NCI-H524 treated with DMSO at 0.1 percent for 48 hours (cell line): ENCODE results near the gene DDI2.
A peak's percentile ranks its signal among the peaks of the same experiment; 100 is the strongest.
"Not testable (repeated sequence)": the region's sequence is repeated elsewhere in the genome, so short reads cannot be mapped to it uniquely, and the experiment has no call there.

Source experiments
- DNase-seq: peaks from one replicate; lab custom pipeline; 2025; lab: John Stamatoyannopoulos, UW

The DDI2 gene

GRCh38 chr1:15617173-15618076, at the start of gene DDI2:
TSS of gene DDI2 (plus strand) at chr1:15617458. CDS start at chr1:15617671, 213 bp downstream.
- peak; percentile 61 for DNase-seq

GRCh38 chr1:15568387-15569073, 48.7 kb upstream of the DDI2 start:
- no peak for DNase-seq

DNA sequence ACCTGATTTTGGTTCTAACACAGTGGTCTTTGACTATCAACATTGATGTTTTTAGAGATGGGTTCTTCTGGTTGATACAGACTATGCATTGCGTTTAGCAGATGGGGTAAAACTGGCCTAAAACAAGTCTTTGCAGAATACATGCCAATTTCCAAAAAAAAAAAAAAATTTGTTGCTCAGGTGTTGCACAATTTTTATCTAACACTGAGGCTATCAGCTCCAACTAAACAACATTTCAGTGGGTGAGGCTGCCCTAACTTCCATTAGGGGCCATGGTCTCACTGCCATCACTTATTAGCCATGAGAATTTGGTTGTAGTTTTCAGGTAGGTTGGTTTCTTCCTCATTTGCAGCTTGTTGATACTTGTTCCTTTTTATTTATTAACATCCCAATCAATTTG, 46.4 kb upstream of the DDI2 start:
- no peak for DNase-seq

DNA sequence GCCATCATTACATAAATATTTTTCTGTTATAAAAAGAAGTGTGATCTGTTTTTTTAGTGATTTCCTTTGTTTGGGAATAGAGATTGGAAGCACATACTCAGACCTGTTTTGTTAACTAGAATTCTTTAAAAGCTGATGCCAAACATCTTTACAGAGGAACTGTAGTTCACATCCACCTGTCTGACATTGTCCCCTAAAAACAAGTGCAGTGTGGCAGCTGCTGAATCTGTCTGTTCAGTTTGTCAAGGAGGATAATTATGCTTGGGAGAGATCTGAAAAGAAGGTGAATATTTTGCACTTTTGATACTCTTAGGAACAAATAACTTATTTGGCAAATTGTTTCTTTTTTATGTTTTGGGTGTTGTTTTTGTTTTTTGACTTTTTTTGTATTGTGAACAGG, 46.0 kb upstream of the DDI2 start:
- DNase-seq, result no peak

GRCh38 chr1:15573477-15573876, 43.8 kb upstream of the DDI2 start:
- no peak for DNase-seq

GRCh38 chr1:15574741-15575140, 42.5 kb upstream of the DDI2 start:
- DNase-seq, result no peak

GRCh38 chr1:15575549-15576150, 41.6 kb upstream of the DDI2 start:
- no peak for DNase-seq

DNA sequence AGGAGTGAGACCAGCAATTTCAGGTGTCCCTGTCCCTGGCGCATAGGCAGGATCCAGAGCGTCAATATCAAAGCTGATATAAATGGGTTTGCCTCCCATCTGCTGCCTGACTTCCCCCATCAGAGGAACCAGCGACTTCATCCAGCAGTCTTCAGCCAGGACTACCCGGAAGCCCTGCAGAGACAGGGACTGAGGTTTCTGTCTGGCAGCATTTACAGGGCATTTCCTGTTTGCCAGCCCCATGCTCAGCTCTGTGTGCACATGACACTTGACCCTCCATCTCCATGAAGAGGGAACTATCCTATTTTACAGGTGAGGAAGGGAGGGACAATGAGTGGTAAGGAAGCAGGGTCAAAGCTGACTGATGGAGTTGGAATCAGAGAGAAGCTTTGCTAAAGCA, 39.6 kb upstream of the DDI2 start:
- no peak for DNase-seq

GRCh38 chr1:15578921-15579682, 38.2 kb upstream of the DDI2 start:
- no peak for DNase-seq

GRCh38 chr1:15579683-15580047, 37.6 kb upstream of the DDI2 start:
- DNase-seq, result no peak

DNA sequence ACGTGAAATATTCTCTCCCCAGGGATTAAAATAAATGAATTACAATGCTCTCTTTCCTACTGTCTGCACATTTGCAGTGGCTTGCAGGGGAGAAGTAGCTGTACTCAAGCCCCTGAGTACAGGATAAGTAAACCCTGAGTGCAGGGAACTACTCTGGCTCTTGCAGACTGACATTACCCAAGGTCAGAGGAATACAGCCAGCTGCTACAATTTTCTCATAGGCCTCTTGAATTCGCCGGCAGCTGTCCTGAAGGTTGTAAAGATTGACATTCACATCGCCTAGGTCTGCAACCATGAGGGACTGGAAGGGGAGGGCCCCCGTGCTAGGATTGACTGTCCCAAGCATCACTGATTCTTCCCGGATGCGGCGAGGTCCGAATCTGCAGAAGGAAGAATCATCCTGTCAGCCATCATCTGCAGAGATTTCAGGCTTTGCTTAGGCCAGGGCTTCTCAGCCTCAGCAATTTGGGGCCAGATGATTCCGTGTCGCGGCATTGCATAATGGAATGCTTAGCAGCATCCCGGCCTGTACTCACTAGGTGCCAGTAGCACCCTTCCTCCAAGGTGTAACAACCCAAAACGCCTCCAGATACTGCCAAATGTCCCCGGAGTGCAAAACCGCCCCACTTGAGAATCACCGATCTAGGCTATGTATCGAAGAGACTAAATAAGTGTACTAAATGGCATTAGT, 34.1 kb upstream of the DDI2 start:
- DNase-seq, result no peak

DNA sequence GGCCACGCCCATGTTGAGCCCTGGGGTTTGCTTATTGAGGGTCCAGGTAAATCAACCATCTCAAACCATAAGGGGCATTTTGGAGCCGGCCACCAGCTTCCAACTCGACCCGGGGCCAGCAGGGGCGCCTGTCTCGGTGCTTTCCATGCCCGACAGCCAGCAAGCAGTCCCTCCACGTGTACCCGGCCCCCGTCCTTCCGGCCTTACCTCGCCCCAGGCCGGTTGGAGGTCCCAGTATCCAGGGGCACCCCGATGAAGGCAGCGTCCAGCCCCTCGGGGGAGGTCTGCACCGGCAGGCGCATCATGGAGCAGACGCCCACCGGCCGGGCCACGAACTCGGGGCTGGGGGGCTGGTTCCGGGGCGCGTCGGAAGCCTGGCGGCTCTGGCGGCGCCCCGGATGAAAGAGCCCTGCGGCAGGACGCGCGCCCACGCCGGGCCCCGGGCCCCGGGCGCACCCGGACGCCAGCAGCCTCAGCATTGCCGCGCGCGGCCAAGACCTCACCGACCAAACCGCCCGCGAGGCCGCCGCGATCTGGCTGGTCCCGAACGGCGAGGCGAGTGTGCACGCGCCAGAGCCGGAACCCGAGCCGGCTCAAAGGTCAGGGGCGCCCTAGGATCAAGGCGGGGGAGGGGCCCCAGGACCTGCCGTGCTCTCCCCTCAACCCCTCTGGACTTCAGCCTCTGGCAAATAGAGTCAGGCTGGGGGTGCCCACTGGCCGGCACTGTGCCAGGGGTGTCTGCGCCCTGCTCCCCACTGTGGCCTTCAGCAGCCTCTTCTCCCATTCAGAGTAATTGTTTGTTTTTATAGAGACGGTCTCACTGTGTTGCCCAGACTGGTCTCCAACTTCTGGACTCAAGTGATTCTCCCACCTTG, 32.5 kb upstream of the DDI2 start, which contains the start of gene AGMAT:
TSS of gene AGMAT (minus strand) at position 563 of the 875 bp plus-strand sequence. CDS start at position 479, 84 bp downstream.
- DNase-seq, result no peak

- no peak for DNase-seq
Measured at GRCh38 chr1:15592285-15592684, 25.0 kb upstream of the DDI2 start.

DNA sequence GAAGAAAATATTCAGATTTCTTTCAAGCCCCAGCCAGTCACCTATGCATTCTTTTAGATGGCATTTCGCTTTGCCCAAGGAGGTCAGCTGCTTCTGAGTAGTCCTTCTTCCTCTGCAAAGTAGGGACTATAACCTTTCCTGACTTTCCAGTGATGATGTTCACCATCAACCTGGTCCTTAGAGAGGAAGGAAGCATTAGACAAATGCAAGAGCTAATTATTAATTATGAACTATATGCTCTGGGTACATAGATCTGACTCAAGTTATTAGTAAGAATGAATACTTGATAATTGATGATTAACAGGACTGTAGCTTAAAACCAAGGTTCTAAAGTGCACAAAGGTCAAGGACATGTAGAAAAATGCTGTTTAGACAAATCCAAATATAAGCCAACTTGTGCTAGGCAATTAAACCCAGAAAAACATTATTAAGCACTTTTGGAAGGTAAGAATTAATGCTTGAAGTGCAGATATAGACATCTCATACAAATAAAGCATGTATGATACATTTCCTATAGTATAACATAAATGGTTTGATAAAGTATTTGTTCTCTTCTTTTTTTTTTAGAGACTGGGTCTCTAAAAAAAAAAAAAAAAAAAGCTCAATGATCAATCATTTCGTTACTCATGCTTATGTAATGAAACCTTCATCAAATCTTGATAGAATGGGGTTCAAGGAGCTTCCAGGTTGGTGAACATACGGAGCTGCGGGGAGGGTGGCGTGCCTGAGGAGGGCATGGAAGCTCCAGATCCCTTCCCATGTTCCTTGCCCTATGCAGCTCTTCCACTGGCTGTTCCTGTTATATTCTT, 21.2 kb upstream of the DDI2 start:
- DNase-seq, result no peak

GRCh38 chr1:15598436-15598835, 18.8 kb upstream of the DDI2 start:
- no peak for DNase-seq

- DNase-seq, result peak; percentile 57
Measured at GRCh38 chr1:15603050-15603965, 13.9 kb upstream of the DDI2 start.

- DNase-seq, result not testable (repeated sequence)
Measured at GRCh38 chr1:15603966-15604282, 13.3 kb upstream of the DDI2 start.

DNA sequence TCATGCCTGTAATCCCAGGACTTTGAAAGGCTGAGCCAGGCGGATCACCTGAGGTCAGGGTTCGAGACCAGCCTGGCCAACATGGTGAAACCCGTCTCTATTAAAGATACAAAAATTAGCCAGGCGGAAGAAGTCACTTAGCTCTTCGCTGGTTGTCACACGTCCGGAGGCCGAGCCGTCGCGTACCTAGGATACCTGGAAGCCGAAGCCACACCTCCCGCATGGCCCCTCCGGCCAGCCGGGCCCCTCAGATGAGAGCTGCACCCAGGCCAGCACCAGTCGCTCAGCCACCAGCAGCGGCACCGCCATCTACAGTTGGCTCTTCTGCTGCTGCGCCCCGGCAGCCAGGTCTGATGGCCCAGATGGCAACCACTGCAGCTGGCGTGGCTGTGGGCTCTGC, 12.9 kb upstream of the DDI2 start:
- DNase-seq, result not testable (repeated sequence)
